NCI-H446 (cell line): ENCODE data around the gene EPDR1.
A peak's percentile ranks its signal among the peaks of the same experiment; 100 is the strongest.

Experiments
- DNase-seq, 2 experiments: peaks; one replicate each; lab custom pipeline; 2025; lab: John Stamatoyannopoulos, UW

Gene EPDR1

GRCh38 chr7:37920305-37920848, at the start of gene EPDR1:
Gene EPDR1, plus strand, starts transcription at chr7:37920640. Its CDS starts 300 bp downstream, at chr7:37920940.
- peak; percentile 52 to 81 for DNase-seq

- no peak for DNase-seq
Measured at GRCh38 chr7:37882086-37882485, 38.4 kb upstream of the EPDR1 start.

GRCh38 chr7:37893359-37893758, 27.1 kb upstream of the EPDR1 start:
- no peak for DNase-seq

GRCh38 chr7:37894671-37895070, 25.8 kb upstream of the EPDR1 start:
- no peak for DNase-seq

- no peak for DNase-seq
Measured at GRCh38 chr7:37899712-37900247, 20.7 kb upstream of the EPDR1 start.

- DNase-seq, result peak; percentile 47 to 62
Measured at GRCh38 chr7:37901236-37901827, 19.1 kb upstream of the EPDR1 start.

- DNase-seq, result peak; percentile 6 to 37
Measured at GRCh38 chr7:37901890-37902524, 18.4 kb upstream of the EPDR1 start.

GRCh38 chr7:37908221-37908788, 12.1 kb upstream of the EPDR1 start:
- DNase-seq, result no peak

GRCh38 chr7:37912756-37913155, 7.7 kb upstream of the EPDR1 start:
- no peak for DNase-seq

- peak in 1 of 2 experiments; percentile 14 for DNase-seq
Measured at GRCh38 chr7:37915438-37915837, 5.0 kb upstream of the EPDR1 start.

- DNase-seq, result peak in 1 of 2 experiments; percentile 39
Measured at GRCh38 chr7:37916017-37916672, 4.3 kb upstream of the EPDR1 start.

- DNase-seq, result peak; percentile 78
Measured at GRCh38 chr7:37916673-37917660, 3.5 kb upstream of the EPDR1 start, which contains the start of gene SFRP4. Gene SFRP4, minus strand, starts transcription at chr7:37916817. Its CDS starts 280 bp downstream, at chr7:37916537.

GRCh38 chr7:37918526-37918925, 1.9 kb upstream of the EPDR1 start:
- DNase-seq, result no peak

- peak in 1 of 2 experiments; percentile 56 for DNase-seq
Measured at GRCh38 chr7:37920849-37921805, 687 bp downstream of the EPDR1 start.

GRCh38 chr7:37921876-37922275, 1.4 kb downstream of the EPDR1 start:
- DNase-seq, result no peak

- DNase-seq, result no peak
Measured at GRCh38 chr7:37923996-37924395, 3.6 kb downstream of the EPDR1 start.

- DNase-seq, result no peak
Measured at GRCh38 chr7:37924491-37925041, 4.1 kb downstream of the EPDR1 start.

GRCh38 chr7:37925620-37926019, 5.2 kb downstream of the EPDR1 start:
- DNase-seq, result no peak

- DNase-seq, result no peak
Measured at GRCh38 chr7:37927773-37928444, 7.5 kb downstream of the EPDR1 start.
